GM12878 (cell line): ENCODE results near the gene ZSCAN5B.

Source experiments
- HCFC1 ChIP-seq: fragments of 150-350 bp; IDR thresholded peaks from 2 replicates; pipeline ENCODE4 v1.6.1; 2014; ENCODE audit warnings: low read length
- HDAC6 ChIP-seq: fragments of 200-600 bp; sonication (generic); IDR thresholded peaks from one replicate; pipeline ENCODE4 v1.8.0; 2017; ENCODE audit warnings: antibody characterized with exemption; ENCODE audit not compliant: unreplicated experiment
- POLR2A ChIP-seq: IDR thresholded peaks from 2 replicates; pipeline ENCODE4 v1.6.1; 2011; ENCODE audit warnings: low read depth, mild to moderate bottlenecking, low read length
- POLR2AphosphoS5 ChIP-seq: IDR thresholded peaks from 2 replicates; pipeline ENCODE4 v1.6.1; 2011; ENCODE audit warnings: mild to moderate bottlenecking, low read length, inconsistent platforms
- ZNF274 ChIP-seq: IDR thresholded peaks from one replicate; pipeline ENCODE4 v1.8.0; 2011; ENCODE audit not compliant: insufficient read length, insufficient read depth
- TF ChIP-seq, protein P1 (sequence below): IDR thresholded peaks from 2 replicates; pipeline ENCODE4 v1.6.1; 2011; ENCODE audit warnings: low read depth, mild to moderate bottlenecking, low read length, moderate library complexity, borderline replicate concordance; ENCODE audit errors: extremely low read depth
- TF ChIP-seq, protein P2 (sequence below): fragments of 450-650 bp; IDR thresholded peaks from 2 replicates; pipeline ENCODE4 v1.6.1; 2017; ENCODE audit warnings: mild to moderate bottlenecking

DNA sequence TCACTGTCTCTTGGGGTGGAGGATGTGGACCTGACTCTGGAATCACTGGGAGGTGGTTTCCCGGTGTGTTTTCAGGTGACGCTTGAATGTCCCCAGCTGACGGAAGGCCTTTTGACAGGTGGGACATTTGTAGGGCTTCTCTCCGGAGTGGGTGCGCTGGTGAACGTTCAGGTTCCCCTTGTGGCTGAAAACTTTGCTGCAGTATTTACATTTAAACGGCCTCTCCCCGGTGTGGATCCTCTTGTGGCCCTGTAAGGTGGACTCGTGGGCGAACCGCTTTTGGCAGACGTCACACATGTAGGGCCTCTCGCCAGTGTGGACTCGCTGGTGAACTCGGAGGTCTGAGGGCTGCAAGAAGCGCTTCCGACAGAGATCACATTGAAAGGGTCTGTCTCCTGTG, 7.8 kb downstream of the ZSCAN5B start:
- TF ChIP-seq, protein P1, sequence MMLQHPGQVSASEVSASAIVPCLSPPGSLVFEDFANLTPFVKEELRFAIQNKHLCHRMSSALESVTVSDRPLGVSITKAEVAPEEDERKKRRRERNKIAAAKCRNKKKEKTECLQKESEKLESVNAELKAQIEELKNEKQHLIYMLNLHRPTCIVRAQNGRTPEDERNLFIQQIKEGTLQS = no peak
- TF ChIP-seq HDAC6 (no peak), POLR2AphosphoS5 (no peak), POLR2A (no peak), HCFC1 (no peak), ZNF274 (no peak)
- TF ChIP-seq, protein P2, sequence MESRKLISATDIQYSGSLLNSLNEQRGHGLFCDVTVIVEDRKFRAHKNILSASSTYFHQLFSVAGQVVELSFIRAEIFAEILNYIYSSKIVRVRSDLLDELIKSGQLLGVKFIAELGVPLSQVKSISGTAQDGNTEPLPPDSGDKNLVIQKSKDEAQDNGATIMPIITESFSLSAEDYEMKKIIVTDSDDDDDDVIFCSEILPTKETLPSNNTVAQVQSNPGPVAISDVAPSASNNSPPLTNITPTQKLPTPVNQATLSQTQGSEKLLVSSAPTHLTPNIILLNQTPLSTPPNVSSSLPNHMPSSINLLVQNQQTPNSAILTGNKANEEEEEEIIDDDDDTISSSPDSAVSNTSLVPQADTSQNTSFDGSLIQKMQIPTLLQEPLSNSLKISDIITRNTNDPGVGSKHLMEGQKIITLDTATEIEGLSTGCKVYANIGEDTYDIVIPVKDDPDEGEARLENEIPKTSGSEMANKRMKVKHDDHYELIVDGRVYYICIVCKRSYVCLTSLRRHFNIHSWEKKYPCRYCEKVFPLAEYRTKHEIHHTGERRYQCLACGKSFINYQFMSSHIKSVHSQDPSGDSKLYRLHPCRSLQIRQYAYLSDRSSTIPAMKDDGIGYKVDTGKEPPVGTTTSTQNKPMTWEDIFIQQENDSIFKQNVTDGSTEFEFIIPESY = no peak
